GM13976 (cell line): ENCODE data around the gene UNC5A.

ENCODE experiments used
- DNase-seq: peaks from one replicate; pipeline ENCODE4 v3.0.0; 2012; ENCODE audit warnings: low spot score
- in situ Hi-C: fragments of 300-500 bp; cut with MboI; formaldehyde crosslinking; loops from one replicate; pipeline ENCODE4 v1.12.0; 2022; ENCODE audit warnings: low sequenced_read_pairs, mixed read lengths, inconsistent platforms; ENCODE audit not compliant: unreplicated experiment
- TF ChIP-seq, protein P1 (sequence below): IDR thresholded peaks from 2 replicates; pipeline ENCODE4 v1.5.1; 2012; ENCODE audit warnings: borderline replicate concordance, mild to moderate bottlenecking; ENCODE audit not compliant: insufficient read depth; ENCODE audit errors: extremely low read depth, missing control alignments, control extremely low read depth

Gene UNC5A

DNA sequence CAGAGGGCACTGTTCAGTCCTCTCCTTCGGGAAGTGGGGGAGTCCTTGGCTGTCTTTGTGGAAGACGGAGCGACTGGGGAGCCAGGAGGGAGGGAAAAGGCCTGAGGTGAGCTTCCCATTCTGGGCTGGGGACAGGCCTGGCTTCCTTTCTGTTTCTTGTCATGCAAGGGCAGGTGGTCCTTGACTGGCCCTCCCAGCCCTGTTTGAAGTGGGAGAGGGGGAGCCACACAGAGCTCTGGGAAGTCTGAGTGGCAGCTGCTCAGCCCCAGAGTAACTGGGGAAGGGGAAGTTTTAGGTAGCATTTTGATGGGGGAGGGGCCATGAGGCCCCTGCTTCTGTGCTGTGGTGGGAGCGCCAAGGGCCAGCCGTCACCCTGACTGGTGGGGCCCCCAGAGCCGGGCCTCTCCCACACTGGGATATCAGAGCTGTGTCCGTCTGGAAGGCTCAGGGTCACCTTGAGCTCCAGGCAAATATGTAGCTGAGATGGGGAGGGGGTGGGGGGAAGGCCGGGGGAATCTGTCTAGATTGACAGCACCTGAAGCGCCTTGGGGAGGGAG lies 6.5 kb downstream of the UNC5A start:
- TF ChIP-seq, protein P1, sequence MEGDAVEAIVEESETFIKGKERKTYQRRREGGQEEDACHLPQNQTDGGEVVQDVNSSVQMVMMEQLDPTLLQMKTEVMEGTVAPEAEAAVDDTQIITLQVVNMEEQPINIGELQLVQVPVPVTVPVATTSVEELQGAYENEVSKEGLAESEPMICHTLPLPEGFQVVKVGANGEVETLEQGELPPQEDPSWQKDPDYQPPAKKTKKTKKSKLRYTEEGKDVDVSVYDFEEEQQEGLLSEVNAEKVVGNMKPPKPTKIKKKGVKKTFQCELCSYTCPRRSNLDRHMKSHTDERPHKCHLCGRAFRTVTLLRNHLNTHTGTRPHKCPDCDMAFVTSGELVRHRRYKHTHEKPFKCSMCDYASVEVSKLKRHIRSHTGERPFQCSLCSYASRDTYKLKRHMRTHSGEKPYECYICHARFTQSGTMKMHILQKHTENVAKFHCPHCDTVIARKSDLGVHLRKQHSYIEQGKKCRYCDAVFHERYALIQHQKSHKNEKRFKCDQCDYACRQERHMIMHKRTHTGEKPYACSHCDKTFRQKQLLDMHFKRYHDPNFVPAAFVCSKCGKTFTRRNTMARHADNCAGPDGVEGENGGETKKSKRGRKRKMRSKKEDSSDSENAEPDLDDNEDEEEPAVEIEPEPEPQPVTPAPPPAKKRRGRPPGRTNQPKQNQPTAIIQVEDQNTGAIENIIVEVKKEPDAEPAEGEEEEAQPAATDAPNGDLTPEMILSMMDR, result no peak
- DNase-seq, result no peak
- in situ Hi-C loops, result no loop called here

- in situ Hi-C loops, result no loop called here
- no peak for DNase-seq
- TF ChIP-seq, protein P1, result no peak
Observed at GRCh38 chr5:176817369-176817840, 7.0 kb downstream of the UNC5A start.

- DNase-seq, result peak; percentile 66
- TF ChIP-seq, protein P1, result no peak
- in situ Hi-C loops, result no loop called here
Observed at GRCh38 chr5:176817841-176818377, 7.5 kb downstream of the UNC5A start.

DNA sequence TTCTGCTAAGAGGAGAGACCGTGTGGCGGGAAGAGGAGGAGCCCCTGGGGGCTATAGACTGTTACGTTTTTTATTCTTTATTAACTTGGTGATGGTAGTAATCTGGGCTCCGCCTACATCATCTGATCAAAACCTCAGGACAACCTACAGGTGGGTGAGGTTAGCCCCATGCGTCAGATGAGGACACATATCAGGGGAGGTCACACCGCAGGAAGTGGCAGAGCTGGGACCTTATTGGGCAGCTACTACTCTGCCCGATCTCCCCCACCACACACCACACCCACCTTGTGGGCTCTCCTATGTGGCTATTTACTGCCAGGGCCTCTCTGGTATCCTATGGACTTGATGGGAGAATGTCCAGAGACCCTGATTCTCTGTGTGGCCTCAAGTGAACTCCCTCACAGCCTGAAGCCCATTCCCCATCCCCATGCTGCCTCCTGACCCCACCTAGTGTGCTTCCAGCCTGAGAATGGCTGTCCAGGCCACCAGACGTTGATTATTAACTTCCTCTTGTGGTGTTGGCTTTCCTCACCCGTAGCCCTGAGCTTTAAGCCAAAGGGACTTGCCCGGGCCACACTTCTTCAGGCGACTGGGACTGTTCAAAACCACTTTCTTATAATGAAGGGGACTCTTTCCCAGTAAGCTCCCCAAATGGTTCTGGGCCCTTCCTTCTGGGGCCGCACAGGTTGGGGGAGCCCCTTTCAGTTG lies 8.2 kb downstream of the UNC5A start:
- in situ Hi-C loops, result no loop called here
- DNase-seq, result peak; percentile 64
- TF ChIP-seq, protein P1, result no peak

DNA sequence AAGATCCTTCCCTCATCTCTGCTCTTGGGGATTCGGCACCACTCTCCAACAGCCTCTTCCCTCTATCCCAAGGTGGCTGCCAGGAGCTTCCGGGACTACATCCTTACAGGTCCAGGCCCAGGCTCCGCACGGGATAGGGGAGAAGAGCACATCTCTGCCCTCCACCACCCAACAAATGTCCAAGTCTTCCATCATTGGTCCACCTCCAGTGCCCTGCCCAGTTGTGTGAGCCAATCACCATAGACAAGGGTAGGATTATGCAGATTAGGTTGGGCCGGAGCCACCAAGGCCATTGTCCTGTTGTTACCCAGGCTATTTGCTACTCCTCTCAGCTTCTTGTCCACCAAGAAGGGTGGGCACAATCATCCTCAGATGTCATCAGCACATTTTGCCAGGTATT lies 9.1 kb downstream of the UNC5A start:
- in situ Hi-C loops, result no loop called here
- TF ChIP-seq, protein P1, result no peak
- DNase-seq, result no peak

DNA sequence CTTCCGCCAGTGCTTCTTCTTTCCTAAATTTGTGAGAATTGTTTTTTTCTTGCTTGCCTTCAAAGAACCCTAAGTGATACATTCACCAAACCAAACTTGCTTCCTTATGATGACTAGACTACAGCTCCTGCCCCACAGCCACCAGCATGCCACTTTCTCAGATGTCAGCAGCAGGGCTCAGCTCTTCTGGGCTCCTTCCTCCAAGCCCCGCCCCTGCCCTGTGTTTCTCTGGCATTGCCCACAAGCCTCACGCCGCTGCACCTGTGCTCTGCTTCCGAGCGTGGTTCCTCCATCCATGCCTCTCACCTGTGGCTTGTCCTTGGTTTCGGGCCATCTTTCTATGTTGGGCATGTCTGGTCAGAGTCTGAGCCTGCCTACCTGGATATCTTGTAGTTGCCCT lies 10.6 kb downstream of the UNC5A start:
- DNase-seq, result no peak
- TF ChIP-seq, protein P1, result no peak
- in situ Hi-C loops, result no loop called here

DNA sequence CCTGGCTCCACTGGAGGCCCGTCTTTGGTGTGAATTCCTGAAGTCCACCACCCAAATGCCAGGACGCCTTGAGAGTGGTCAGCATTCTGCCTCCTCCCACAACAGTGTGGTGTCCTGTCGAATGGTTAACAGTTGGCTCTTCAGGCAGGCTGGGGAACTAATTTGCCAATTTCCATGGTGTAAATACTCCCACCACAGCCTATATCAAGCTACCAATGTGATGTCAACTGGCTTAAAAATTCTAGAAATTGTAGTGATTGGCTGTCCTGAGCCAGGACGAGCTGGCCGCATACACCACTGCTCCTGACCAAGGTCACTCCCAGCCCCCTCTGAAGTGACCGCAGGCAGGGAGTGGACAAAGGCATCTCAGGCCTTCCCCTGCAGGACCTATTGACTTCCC lies 11.1 kb downstream of the UNC5A start:
- DNase-seq, result no peak
- TF ChIP-seq, protein P1, result no peak
- in situ Hi-C loops, result no loop called here
